Fibroblast of skin of left quadriceps (primary cell): ENCODE measurements around the gene ZNF211.
A peak's percentile ranks its signal among the peaks of the same experiment; 100 is the strongest.

Experiments
- DNase-seq, 2 experiments: peaks; one replicate each; pipeline ENCODE4 v3.0.0-alpha.2; 2013; ENCODE audit warnings: low read depth in 2 of 2

Gene ZNF211

DNA sequence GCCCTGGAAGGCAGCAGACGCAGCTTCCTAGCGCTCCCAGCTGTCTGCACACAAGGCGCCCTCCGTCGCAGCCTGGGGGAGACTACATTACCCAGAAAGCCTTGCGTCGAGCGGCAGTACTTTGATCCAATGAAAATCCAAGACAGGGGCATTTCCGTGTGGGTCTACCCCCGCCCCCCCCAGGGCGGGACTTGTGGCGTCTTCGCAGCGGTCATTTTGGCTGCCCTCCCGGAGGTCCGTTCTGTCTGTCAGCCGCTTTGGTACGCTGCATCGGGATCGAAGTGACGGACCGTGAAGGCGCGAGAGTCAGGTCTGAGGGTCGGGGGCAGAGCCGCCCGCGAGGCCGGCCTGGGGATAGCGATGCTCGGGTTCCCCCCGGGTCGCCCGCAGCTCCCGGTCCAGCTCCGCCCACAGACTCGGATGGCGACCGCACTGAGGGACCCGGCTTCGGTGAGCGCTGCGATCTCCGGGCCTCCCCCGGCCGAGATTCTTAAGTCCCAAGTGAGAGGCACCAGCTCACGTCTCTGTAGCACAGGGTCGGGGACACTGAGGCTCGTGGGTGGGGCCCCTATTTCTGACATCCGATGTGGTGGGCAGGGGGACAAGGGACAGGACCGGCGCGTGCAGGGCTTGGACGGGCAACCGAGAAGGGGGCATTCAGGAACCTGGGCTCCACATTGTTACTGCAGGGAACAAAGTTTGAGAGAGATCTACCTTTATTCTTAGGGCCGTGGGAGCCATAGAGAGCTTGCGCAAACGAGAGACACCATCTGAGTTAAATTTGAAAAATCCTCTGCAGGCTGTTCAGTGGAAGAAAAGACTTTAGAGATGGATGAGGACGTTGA is at the start of gene ZNF211:
TSS of gene ZNF211 (plus strand) at position 182 of the 845 bp plus-strand sequence. CDS start at position 361, 179 bp downstream.
- peak; percentile 89 for DNase-seq

DNA sequence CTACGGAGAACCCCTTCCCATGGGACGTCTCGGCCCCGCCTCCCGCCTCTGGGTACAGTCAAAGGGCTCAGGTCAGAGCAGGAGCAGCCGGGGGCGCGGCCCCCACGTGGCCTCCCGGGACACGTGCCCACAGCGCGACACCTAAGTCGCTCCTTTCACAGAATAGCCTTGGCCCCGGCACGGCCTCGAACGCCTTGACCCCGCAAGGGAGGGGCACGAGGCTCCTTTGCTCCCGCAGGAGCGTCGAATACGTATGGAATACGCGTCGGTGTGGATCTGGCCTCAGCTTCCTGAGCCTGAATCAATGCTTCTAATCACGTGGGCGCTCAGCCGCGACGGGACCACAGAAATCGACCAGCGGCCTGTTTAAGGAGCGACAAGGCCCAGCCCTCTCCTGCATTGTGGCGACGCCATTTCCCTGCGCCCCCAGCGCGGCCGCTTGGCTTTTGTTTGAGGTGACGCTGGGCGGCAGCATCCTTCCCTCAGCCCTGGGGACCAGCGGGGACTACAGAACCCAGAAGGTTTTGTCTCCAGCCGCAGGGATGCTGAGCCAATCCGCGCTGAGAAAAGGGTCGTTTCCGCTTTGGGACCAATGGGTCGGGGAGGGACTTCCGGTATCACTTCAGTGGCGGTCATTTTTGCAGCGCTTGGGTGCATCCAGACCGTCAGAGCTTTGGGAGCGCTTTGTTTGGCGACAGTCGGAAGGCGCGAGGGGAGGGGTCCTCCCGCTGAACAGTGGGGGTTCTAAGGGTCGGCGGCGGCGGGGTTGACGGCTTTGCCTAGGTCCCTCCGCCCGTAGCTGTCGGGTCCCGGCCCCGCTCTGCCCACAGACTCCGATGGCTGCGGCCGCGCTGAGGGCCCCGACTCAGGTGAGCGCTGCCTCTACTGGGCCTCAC is 49.2 kb upstream of the ZNF211 start, which contains the start of gene ZIK1:
TSS of gene ZIK1 (plus strand) at position 625 of the 896 bp plus-strand sequence. CDS start at position 837, 212 bp downstream.
- peak; percentile 86 to 89 for DNase-seq

DNA sequence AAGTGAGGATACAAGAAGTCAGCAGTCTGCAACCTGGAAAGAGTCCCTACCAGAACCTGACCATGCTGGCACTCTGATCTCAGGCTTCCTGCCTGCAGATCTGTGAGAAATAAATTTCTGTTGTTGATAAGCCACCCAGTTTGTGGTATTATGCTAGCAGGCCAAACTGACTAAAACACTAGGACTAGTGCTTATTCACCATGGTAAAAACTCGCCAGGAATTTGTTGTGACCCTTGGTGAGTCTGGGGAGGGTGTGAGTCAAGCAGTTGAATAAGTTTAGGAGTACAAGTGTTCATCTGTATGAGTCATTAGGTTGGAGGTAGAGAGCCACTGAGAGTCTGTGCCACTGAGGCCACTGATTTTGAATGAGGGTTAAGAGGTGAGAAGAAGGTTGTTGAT is 45.4 kb upstream of the ZNF211 start:
- no peak for DNase-seq

DNA sequence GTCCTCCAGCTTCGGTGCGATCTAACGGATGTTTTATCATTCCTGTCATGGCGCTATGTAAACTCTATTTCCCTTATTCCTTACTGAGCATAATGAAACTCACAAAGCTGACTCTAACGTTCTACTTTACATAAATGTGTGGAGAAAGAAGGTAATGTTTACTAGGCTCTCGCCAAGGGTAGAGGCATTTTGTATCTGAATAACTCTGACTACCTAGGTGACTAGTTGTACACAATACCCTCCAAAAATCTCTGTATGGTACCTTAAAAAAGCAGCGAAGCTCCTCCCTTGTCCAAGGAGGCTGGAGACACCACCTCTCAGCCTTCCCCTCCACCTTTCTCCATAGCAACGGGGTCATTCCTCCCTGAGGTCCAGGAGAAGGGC is 33.6 kb upstream of the ZNF211 start:
- DNase-seq: no peak

DNA sequence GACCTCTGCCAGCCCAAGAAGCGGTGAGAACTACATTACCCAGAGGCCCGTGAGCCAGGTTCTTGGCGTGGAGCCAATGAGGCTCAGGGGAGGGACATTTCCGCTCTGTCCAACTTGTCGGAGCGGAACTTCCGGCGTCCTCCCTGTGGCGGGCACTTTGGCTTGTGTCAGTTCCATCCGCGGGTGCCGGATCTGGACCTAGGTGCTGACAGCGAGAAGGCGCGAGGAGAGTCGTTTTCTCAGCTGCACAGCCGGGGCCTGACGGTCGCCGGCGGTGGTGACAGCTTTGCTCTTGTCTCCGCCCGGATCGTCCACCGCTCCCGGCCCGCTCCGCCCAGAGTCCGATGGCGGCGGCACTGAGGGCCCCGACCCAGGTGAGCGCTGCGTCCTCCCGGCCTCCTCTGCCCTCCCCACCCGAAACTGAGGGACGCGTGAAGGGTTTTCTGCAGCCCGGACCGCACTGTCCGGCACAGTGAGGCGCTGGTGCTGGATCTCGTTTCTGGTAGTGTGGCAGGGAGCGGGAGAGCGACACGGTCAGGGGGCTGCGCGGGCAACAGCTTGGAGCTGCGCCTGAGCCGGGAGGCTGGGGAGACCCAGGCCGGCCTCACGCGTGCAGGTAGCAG is 33.1 kb upstream of the ZNF211 start, which contains the start of gene ZNF530:
TSS of gene ZNF530 (plus strand) at position 125 of the 623 bp plus-strand sequence. CDS start 4,461 bp downstream, outside the sequence.
- DNase-seq: peak; percentile 81 to 82

DNA sequence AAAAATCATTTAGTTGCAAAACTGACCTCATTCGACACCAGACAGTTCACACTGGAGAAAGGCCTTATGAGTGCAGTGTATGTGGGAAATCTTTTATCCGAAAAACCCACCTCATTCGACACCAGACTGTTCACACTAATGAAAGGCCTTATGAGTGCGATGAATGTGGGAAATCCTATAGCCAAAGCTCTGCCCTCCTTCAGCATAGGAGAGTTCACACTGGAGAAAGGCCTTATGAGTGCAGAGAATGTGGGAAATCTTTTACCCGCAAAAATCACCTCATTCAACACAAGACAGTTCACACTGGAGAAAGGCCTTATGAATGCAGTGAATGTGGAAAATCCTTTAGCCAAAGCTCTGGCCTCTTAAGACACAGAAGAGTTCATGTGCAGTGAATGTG is 26.0 kb upstream of the ZNF211 start:
- DNase-seq: no peak

DNA sequence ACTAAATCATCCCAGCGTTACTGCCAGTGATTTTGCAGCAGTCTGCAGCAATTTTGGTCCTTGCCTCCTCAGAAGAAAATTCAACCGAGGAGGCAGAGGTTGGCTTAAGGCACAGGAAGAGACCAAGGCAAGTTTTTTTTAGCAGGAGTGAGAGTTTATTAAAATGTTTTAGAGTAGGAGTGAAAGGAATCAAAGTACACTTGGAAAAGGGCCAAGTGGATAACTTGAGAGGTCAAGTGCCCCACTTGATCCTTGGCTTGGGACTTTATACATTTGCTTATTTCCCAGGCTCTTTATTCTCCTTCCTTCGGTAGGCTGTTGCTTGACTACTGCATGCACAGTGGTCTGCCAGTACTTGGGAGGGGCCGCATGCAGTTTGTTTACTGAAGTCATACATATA is 21.9 kb upstream of the ZNF211 start:
- DNase-seq: no peak

DNA sequence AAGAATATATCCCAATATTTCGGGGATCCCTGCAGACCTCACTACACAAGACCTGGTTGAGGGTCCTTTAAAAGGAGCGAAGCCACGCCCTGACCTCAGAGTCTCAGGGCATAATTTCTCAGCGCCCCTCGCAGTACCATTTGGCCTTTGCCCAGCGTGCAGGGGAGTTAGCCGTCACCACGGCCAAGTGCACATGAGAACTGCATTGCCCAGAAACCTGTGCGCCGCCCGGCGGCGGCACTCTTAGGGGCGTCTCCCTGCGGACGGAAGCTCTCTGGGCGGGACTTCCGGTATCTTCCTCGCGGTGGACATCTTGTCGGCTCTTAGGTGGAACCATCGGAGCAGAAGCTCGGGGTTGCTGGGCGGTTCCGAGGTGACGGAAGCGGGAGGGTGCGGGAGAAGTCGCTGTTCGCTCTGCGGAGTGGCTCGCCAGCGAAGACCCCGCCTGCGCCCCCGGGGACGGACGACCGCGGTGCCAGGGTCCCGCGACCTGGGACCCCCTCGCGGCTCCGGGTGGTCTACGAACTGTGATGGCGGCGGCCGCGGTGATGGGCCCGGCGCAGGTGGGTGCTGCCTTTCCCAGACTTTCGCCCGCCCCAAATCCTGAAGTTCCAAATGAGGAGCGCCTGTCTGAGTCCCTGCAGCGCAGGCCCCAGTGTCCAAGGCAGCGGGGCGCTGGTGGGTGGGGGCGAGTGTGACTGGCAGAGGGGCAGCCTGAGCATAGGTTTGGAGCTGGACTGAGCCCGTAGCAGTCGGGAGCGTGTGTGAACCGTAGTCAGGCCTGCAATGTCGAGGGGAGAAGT is 18.8 kb upstream of the ZNF211 start, which contains the start of gene ZNF134:
TSS of gene ZNF134 (plus strand) at position 302 of the 803 bp plus-strand sequence. CDS start 5,227 bp downstream, outside the sequence.
- DNase-seq: peak; percentile 71 to 72

DNA sequence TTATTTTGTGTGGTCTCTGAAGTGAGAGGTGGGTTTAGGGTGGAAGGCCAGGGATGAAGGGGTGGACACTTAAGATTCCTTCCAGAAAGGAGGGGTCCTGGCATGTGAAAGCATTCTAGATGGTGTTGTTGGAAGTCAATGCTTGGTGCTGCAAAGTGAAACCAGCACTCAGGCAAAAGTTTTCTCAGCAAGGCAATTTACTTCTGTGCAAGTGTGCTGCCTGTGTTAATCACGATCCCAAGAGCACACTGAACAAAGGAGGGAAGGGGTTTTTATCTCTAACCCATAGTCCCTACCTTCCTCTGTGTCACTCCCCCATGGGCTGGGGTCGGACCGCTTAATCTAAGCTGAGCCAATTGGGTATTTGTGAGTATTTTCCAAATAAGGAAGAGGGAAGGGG is 17.6 kb upstream of the ZNF211 start:
- no peak for DNase-seq

DNA sequence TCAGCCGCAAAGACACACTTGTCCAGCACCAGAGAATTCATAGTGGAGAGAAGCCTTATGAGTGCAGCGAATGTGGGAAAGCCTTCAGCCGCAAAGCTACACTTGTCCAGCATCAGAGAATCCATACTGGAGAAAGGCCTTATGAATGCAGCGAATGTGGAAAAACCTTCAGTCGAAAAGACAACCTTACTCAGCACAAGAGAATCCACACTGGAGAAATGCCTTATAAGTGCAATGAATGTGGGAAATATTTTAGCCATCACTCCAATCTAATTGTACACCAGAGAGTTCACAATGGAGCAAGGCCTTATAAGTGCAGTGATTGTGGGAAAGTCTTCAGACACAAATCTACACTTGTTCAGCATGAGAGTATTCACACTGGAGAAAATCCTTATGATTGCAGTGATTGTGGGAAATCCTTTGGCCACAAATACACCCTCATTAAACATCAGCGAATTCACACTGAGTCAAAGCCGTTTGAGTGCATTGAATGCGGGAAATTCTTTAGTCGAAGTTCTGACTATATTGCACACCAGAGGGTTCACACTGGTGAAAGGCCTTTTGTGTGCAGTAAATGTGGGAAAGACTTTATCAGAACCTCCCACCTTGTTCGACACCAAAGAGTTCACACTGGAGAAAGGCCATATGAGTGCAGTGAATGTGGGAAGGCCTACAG is 12.2 kb upstream of the ZNF211 start:
- no peak for DNase-seq

DNA sequence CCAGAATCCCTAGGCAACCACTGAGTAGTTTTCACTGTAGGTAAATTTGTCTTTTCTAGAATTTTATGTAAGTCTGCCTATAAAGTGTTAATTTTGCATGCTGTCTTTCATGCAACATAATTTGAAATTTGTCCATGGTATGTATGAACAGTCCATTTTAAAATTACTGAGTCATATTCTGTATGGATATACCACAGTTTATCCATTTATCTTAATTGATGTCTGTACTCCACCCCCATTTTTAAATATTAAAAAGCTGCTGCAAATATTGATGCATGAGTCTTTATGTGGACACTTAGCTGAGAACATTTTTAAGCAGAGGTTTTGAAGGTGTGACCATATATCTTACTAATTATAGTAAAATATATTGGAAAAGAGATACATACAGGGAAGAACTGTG is 9.9 kb upstream of the ZNF211 start:
- no peak for DNase-seq

DNA sequence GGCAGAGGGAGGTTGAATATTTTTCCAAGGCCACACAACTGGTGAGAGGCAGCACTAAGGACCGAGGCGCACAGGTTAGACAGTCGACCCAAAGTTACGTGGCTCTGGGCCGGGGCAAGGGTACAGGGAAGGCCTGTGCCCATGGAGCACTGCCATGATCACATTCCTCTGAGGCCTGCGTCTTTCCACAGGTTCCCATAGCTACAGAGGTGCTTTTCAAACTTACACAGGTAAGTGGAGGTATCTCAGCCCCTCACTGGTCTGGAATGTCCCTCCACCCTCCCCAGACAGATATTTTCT is 814 bp downstream of the ZNF211 start:
- DNase-seq: no peak

DNA sequence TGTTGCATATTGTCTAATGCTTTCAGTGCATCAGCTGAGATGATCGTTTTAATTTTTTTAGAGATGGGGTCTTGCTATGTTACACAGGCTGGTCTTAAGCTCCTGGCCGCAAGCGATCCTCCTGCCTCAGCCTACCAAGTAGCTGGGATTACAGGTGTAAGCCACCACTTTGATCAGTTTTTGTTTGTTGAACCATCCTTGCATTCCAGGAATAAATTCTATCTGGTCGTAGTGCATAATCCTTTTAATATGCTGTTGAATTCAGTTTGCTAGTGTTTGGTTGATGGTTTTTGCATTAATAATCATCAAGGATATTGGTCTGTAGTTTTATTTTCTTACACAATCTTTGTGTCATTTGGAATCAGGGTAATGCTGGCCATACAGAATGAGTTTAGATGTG is 4.4 kb downstream of the ZNF211 start:
- no peak for DNase-seq

DNA sequence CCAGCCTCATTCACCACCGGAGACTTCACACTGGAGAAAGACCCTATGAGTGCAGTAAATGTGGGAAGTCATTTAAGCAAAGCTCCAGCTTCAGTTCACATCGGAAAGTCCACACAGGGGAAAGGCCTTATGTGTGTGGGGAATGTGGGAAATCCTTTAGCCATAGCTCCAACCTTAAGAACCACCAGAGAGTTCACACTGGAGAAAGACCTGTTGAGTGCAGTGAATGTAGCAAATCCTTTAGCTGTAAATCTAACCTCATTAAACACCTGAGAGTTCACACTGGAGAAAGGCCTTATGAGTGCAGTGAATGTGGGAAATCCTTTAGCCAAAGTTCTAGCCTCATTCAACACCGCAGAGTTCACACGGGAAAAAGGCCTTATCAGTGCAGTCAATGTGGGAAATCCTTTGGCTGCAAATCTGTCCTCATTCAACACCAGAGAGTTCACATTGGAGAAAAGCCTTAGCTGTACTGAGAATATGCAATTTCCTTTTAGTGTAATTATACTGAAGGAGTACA is 8.8 kb downstream of the ZNF211 start:
- no peak for DNase-seq

DNA sequence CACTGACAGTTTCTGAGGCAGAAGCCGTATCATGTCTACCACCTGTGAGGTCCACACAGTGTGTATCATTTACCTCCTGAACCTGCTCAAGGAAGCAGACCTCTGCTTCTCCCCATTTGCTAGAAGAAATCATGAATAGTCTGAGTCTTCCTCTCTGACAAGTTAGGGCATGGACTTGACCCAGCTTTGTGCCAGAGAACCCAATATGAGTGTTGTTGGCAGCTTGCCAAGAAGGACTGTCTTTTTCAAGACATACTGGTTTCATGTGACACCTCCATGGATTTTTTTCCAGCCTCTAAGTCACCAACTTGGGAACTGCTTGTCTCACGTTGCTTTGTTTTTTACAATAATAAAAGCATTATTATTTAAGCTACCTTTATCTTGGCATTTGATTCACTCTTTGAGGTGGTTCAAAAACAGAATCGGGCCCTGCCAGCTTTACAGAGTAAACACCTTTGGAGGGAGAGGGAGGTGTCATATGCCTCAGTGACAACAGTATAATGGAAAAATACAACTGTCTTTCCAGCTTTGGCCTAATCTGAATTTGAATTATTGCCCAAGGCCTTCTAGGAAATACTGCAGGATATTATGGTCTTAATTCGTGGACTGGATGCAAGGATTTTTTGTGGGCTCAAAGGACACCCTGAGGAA is 9.6 kb downstream of the ZNF211 start:
- no peak for DNase-seq

DNA sequence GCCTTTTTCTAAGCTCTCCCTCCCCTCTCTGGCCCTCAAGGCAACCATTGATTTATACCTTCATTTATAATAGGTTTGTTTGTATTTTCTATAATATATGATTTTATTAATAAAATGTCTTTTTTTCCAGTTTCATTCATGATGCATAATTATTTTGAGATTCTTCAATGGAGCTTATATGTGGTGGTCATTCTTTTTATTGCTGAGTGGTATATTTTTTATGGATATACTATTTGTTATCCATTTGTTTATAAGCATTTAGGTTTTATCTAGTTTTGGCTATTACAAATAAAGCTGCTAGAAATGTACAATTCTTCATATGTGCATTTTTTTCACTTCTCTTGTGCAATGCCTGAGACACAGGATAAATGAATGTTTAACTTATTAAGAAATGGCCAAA is 10.8 kb downstream of the ZNF211 start:
- no peak for DNase-seq

DNA sequence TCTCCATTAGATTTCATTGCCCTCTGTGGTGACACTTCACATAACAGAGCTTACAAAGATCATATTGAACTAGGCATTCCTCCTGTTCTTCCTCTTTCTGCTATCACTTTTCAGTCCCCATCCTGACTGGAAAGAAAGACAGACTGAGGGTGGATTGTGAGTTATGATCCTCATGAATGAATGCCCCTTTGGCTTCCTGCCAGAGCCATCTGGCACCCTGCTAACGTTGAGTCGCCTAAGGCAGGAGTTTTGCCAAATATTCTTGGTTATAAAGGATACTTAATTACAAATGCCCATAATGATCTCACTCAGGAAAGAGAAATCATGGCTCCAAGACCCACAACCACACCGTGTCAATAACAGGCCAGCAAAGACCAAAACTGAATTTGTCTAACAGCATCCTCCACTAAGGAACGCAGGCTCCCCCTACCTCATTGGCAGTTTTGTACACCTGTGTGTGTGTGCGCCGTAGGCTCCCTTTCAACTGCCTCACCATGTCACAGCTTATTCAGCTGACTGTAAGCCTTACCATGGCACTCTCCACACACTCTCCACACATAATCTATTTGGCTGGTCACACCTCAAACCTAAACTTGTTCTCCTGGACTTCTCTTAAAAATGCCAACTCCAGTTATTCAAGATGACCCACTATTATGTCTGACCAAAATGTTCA is 15.5 kb downstream of the ZNF211 start:
- DNase-seq: no peak

DNA sequence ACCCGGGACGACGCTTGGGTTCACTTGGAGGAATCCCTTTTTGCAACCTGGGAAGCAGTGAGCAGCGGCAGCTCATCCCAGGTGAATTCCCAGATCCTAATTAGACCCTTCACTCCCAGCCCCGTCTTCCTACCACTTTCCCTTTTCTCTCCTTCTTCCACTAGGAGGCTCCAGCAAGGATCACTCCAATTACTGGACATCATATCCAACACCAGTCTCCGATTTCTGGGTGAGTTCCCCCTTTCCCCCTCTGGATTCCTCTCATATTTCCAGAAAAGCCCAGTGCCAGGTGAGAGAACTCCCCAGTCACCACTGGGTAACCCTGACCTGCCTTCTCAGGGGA is 18.7 kb downstream of the ZNF211 start:
- DNase-seq: no peak

DNA sequence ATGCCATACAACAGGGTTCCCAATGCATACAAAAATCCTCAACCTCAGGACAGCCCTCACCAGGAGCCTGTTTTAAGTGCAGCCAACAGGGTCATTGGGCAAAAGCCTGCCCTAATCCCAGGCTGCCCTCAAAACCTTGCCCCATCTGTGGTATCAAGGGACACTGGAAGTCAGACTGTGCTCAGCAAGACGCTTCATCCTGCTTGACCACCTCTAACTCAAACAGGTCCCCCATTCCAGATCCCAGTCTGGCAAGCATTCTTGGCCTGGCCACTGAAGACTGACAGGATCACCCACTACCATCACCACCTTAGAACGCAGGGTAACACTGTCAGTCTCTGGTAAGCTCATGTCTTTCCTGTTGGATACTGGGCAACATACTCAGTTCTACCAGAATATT is 20.7 kb downstream of the ZNF211 start:
- no peak for DNase-seq
